SK-MEL-5 (cell line): ENCODE data around the gene CNN3. TPM values are rescaled to one million over a fixed set of nuclear protein-coding genes. Genes with fewer than 3 reads are reported as not detected.

ENCODE experiments used
- DNase-seq: peaks from one replicate; pipeline ENCODE4 v3.0.0-alpha.2; 2016; ENCODE audit warnings: low read depth, low spot score
- in situ Hi-C: cut with HindIII; loops from 2 replicates; pipeline ENCODE4 v1.10.0; 2016; ENCODE audit warnings: low sequenced_read_pairs, high pct_unique_total_duplicates, low pct_unique_long_range_greater_than_20kb
- total RNA-seq: library from RNA; depleted of rRNA; stranded (reverse); fragments of >200 nt; shearing (Covaris generic); gene quantifications from 2 replicates; pipeline ENCODE4 v1.2.3, GENCODE V29; 2014

CNN3 gene
- total RNA-seq, 1 experiment from 2014 or later = 87.8 TPM

DNA sequence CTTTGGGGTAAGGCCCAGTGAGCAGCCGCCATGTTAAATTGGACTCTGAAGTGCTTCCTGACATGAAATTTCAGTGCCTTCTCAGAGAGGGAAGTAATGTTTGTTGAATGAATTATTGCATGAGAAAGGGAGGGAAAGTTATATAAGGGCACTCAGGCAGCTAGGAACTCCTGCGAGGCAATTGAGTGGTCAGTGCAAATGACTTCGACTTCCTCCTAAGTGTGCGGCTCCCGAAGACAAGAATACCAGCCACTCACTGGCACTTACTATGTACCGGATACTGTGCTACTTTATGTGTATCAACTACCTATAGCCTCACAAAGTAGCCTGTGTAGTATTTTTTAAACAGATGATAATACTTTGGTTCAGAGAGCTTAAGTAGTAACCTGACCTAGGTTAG lies 52.5 kb downstream of the CNN3 start:
- no peak for DNase-seq
- in situ Hi-C loops = no loop called here

DNA sequence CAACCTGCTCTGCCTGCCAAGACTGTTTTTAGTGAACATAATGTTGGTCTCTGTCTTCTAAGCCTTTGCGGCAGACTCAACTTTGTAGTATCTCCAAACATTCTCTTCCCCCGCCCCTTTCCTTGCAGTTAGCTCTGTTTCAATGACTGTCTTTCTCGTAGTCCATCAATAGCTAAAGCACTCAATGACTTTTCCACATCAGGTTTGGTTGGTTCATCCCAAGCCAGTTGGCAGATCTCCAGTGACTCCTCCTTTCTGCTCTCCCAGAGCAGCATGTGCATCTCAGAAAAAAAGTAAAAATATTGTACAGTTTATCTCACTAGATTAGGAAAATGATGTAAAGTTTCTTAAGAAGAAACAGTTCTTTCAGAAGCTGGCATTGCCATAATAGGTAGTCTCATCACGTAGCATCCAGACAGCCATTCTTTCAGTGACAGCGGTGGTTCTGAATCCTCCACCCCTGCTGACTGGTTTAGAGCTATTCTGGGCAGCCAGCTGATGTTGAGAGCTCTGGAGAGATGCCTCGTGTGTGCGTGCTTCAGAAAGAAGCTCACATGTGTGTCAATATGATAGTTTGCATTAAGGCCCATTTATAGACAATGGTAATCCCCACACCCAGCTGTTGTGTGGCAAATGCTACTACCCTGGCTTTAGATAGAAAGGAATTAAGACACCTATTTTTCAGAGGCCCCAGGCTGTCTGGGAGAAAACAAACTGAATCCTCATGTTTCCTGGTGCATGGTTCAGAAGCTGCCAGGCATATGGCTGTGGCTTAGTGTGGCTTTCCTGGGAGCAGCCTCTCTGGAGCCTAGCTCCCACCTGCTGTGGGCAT lies 53.2 kb downstream of the CNN3 start:
- in situ Hi-C loops = no loop called here

DNA sequence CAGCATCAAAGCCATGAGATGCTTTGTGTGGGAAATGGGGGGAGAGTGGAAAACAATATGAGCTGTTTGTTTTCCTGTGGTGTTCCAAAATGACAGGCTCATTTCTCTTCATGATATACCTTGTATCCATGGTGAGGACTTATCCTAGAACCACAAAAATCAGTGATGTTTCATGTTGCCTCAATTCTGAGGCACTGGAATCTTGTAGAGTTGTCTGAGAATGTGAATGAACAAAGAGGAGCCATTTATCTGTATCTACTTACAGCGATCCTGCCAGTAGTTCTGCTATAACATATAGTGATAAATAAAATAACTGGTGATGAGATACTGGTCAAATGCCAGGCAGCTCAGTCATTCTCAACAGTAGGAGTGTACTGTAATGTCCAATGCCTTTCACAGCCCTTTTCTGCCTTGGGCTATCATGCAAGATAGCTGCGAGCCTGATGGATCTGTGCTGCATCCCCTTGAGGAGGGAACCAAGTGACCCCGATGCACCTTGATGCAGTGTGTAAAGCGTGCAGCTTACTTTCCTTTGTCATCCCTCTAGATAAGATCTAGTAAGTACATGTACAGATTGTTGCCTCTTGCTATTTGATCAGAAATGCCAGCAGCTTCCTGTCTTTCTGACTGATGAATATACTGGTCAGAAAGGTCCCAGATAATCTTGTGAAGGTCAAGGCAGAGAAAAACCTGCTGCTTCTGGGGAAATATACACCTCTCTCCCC lies 54.0 kb downstream of the CNN3 start:
- in situ Hi-C loops = no loop called here
- DNase-seq = no peak

More for the DNA sequence above, 53.2 kb downstream of the CNN3 start:
- no peak for DNase-seq

DNA sequence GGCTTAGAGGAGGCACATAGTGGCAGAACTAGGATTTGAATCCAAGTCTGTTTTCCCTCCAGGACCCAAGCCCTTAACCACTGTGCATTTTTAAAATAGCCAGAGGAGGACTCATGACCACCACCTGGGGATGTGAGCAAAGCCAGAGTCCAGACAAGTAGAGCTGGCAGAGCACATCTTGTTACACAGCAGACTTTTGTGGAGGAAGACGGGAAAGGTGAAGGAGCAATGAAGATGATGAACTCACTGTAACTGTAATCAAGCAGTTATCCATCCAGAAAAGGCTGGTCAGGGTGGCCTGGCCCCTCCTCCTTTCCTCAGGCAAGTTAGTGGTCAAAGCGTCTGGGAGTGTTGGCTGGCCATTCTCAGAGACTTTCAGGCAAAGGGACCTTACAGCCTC lies 55.9 kb downstream of the CNN3 start:
- in situ Hi-C loops = no loop called here
- no peak for DNase-seq

DNA sequence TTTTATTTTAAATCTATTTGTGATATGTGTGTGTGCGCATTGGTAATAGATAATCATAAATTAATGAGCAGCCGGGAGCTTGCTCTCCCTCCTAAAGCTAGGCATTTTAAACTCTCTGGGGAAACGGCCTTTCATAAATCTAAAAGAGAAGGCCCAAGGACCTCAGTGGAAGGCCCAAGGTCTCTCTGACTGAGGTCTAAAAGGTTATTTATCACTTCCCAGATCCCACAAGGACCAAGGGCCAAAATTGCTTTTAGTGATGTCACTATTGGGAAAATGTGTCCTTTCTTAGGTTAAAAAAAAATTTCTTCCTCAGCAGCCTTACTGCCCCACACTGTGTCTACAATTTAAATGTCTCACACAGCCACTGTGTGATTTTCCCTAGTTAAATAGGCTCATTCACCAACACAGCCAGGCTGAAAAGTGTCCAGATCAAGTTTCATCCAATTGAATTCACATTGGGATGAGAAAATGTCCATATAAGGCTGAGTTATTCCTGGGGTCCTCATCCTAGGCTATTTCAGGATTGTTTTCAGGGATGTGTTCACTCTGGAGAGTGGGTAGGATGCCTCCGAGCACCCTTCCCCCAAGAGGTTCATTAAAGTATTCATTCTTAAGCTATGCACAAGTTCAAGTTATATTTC lies 60.6 kb downstream of the CNN3 start:
- DNase-seq = peak; percentile 46
- in situ Hi-C loops = no loop called here

DNA sequence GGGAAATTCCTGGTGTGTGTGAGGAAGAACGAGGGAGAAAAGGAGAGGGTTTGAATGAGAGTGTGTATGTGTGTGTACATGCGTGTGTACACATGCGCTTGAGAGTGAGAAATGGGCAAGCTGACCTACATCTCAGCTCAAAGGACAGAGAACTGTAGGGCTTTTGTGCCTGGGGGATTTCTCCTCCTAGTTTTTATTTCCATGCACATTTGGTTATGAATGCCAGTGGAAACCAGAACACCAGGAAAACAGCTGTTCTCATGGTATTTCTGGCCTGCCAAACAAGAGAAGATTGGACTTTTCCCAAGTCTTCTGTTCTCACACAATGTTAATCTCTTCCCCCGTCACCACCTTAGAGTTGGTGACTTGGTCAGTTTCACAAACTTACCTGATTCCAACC lies 61.5 kb downstream of the CNN3 start:
- DNase-seq = peak; percentile 64
- in situ Hi-C loops = no loop called here

DNA sequence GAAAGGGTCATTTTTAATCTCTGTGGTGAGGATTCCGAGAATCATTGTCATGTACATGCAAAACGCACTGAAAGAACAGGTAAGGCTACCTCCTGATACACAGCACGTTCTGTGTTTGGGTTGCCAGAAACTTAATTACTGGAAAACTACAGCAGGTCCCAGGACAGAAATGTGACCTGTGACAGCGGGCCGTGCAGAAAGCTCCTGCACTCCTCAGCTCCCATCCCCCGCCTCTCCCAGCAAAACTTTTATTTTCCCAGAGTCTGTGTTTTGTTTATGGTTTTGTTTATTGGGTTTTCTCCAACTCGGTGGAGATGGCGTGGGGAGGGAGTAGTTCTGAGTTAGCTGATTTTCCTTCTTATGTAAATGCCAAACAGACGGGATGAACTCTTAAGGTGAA lies 62.1 kb downstream of the CNN3 start:
- peak; percentile 13 for DNase-seq
- in situ Hi-C loops = no loop called here

DNA sequence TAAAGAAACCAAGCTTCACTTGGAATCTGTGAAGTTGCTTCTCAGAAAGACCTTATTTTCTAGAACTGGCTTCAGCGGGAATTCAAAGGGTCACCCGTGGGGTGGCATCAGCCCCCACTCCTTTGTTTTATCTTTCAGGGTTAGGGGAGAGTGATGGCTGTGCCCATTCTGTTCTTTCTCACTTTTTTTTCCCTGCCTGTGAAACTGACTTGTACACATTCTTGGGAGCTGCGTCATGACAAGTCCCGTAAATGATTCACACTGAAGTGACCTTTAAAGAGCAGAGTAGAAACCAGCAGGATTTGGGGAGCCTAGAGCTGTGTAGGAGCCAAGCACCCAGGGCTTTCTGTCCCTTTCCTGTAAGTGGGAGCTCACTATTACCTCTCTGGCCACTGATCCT lies 63.0 kb downstream of the CNN3 start:
- in situ Hi-C loops = no loop called here
- peak; percentile 83 for DNase-seq

DNA sequence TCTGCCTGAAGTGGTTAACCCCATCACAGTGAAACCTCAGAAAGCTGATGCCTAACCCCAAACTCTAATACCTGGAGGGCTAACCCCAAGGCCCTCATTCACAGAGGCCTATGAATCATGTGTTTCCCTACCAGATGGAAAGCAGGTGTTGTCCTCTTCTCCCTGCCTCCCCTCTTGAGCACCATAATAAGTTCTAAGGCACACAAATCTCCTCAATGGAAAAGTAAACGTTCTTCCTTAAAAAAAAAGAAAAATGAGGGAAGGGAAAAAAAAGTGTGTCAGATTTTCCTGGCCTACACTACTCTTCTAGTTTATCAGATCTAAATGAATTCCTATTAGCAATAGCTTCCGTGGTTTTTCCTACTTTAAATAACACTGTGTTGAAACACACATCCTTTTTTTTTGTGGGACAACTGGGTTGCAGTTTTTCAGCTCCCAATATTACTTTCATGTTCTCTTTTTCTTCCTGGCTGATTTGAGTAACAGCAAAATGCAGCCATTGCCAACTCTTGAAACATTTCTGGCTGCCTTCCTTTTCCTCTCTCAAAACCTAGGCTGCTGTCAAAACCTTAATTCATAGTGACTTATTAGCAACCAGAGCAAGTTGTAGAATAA lies 63.5 kb downstream of the CNN3 start:
- in situ Hi-C loops = no loop called here
- DNase-seq = no peak

DNA sequence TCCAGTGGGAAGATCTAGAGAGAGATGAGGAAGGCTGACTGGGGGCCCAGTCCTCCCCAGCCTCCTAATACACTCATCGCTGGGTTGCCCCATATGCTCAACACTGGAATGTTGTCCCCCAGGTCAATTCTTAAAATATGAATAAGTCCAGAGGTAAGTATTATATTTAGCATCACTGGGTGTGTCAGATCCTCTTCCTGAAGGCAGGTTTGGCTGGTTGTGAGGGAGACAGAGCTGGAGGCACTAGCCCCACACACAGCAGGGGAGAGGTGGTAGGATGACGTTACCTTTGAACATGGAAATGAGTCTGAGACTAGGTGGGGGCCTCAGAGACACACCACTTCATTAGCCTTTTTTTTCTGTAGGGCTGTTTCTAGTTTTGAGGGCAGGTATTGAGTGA lies 64.2 kb downstream of the CNN3 start:
- in situ Hi-C loops = no loop called here
- no peak for DNase-seq

DNA sequence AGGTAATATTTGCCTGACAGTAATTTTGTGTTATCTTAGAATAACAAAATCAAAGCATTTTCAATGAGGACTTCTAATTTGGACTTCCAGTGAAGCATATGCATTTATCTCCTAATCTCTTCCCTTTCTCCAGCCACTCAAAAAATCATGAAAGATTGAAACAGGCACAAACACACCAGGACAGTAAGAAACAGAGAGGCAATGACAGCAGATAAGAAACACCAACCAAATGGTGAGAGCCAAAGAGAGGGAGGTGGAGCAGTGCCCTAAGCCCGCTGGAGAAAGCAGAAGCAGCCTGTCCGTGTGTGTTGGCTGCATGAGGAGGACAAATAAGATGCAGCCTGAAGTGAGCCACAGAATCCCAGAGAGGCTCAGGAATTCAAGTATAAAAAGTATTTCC lies 67.7 kb downstream of the CNN3 start:
- no peak for DNase-seq
- in situ Hi-C loops = no loop called here

DNA sequence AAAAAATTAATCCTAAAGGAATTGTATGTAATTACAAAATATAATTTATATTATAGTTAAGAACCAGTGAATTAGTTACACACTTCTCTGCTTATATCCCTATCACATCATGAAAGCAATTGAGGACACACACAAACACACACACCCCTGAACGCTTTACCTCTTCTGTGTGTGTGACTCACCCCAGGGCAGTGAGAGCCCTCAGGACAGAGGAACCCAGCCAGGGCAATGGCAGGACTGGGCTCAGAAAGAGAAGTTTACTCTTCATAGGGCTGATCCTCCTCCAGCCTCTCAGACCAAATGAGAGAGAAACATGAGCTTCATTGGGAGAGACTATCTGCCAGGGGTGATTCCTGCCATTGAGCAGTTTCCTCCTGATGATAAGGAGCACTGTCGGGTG lies 68.6 kb downstream of the CNN3 start:
- in situ Hi-C loops = no loop called here
- no peak for DNase-seq

DNA sequence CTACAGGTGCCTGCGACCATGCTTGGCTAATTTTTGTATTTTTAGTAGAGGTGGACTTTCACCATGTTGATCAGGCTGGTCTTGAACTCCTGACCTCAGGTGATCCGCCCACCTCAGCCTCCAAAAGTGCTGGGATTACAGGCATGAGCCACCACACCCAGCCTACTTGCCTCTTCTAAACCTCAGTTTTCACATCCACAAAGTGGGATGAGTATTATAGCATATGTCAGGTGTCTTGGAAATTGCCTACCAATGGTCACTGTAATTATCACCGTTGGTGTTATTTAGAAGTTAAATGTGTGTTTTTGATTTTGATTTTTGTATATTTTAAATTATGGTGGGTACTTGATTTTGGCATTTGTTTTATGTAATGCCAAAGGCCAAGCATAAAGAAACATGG lies 70.0 kb downstream of the CNN3 start:
- in situ Hi-C loops = no loop called here
- DNase-seq = no peak

DNA sequence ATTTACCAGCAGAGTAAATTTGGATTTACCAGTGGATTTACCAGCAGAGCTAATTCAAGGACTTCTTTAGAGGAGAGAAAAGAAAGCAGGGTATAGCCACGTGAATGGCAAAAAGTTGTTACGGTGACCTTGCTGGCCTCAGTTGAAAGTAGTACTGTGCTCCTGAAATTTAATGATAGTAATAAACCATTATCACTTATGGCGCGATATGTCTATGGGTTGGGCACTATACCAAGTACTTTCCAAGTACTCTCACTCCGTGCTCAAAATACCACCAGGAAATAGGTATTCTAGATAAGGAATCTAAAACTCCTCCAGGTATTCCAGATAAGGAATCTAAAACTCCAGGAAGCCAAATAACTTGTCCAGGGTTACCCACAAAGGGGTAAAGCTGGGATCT lies 70.9 kb downstream of the CNN3 start:
- in situ Hi-C loops = no loop called here

DNA sequence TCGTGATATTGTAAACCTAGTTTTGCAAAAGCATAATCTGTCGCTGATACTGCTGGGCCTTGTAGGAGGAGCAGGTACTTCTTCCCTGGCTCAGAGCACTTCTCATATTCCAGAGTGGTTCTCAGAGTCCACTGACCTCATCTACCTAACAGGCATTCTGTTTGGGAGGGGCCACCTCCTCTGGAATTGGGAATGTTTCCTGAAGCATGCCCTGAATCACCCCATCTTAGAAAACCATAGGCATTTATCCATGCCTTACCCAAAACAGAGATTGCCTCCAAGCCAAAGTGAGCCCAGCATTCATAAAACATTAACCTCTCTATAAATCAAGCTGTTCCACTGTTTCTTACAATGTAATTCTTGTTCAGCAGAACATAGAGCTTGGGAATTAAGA lies 71.6 kb downstream of the CNN3 start:
- no peak for DNase-seq
- in situ Hi-C loops = no loop called here

More for the DNA sequence above, 70.9 kb downstream of the CNN3 start:
- DNase-seq = no peak

DNA sequence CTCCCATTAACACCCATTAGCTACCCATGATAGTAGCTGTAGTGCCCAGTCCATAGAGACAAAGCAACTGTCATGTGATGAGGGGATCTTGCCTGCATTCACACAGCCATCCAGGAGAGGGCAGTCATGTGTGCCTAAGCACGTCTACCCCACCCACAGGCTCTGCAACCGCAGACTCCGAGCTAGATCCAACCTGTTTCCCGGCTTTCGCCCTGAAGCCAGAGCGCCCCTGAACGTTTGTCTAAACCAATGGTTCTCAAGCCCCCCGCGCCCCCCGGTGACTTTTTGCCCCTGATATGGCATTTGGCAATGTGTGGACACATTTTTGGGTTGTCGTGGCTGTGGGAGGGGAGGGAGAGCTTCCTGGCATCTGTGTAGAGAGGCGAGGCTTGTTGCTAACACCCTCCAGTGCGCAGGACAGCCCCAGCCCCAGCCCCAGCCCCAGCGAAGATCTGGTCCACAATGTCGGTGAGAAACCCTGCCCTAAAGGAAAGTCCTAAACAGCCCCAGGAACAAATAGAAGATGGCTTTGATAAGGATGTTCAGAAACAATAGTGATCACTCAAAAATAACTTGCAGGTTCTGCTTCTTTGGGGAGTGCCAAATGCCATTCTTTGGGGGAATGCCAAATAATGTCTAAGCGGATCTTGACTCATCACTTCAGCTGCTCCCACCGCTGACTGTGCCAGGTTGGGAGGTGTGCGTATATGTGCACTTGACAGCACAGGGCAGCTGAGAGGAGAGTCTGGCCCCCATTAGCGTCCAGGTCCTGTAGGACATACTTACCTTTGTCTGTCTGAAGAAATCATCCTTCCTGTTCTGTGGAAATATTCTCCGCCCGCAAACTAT lies 72.2 kb downstream of the CNN3 start:
- in situ Hi-C loops = no loop called here
- peak; percentile 88 for DNase-seq

DNA sequence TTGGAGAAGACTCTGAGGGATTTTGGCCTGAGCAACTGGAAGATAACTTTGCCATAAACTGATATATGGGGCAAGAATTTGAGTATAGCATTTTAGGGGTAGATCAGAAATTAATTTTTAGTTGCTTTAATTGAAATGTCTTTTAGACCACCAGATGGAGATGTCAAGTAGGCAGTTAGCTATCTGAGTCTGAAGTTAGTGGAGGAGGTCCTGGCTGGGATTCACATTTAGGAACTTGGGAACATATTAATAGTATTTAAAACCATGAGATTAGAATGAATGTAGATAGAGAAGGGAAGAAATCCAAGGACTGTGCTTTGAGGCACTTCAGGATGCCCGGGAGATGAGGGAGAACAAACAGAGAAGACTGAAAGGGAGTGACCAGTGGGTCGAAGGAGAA lies 74.1 kb downstream of the CNN3 start:
- DNase-seq = no peak
- in situ Hi-C loops = no loop called here
